GM18867 (cell line): Measurements from ENCODE around the gene RIMS1.

ENCODE experiments used
- ATAC-seq: cut with Tn5 transposase; IDR thresholded peaks from one replicate; pipeline ENCODE4 v1.9.1; 2021; ENCODE audit warnings: mild to moderate bottlenecking, moderate library complexity; ENCODE audit not compliant: unreplicated experiment

RIMS1 gene

GRCh38 chr6:72084992-72085569 is 198.7 kb downstream of the RIMS1 start:
- ATAC-seq: no peak

- no peak for ATAC-seq
Observed at GRCh38 chr6:72094506-72094905, 208.2 kb downstream of the RIMS1 start.

GRCh38 chr6:72102561-72102960 is 216.2 kb downstream of the RIMS1 start:
- ATAC-seq: no peak

- ATAC-seq: no peak
Observed at GRCh38 chr6:72111611-72112010, 225.3 kb downstream of the RIMS1 start.

- ATAC-seq: no peak
Observed at GRCh38 chr6:72130327-72130726, 244.0 kb downstream of the RIMS1 start.

- no peak for ATAC-seq
Observed at GRCh38 chr6:72132427-72132826, 246.1 kb downstream of the RIMS1 start.

- no peak for ATAC-seq
Observed at GRCh38 chr6:72132851-72133250, 246.5 kb downstream of the RIMS1 start.

GRCh38 chr6:72133324-72133723 is 247.0 kb downstream of the RIMS1 start:
- ATAC-seq: no peak

GRCh38 chr6:72140795-72141194 is 254.4 kb downstream of the RIMS1 start:
- ATAC-seq: no peak

GRCh38 chr6:72149715-72150114 is 263.4 kb downstream of the RIMS1 start:
- ATAC-seq: no peak

GRCh38 chr6:72151742-72152141 is 265.4 kb downstream of the RIMS1 start:
- no peak for ATAC-seq

- ATAC-seq: no peak
Observed at GRCh38 chr6:72175916-72176315, 289.6 kb downstream of the RIMS1 start.

- peak; percentile 93 for ATAC-seq
Observed at GRCh38 chr6:72182337-72183246, 296.2 kb downstream of the RIMS1 start.

GRCh38 chr6:72203983-72204382 is 317.6 kb downstream of the RIMS1 start:
- ATAC-seq: no peak

- ATAC-seq: no peak
Observed at GRCh38 chr6:72205500-72205899, 319.1 kb downstream of the RIMS1 start.

- ATAC-seq: no peak
Observed at GRCh38 chr6:72206606-72207005, 320.3 kb downstream of the RIMS1 start.

- ATAC-seq: peak; percentile 77
Observed at GRCh38 chr6:72212686-72213085, 326.3 kb downstream of the RIMS1 start.

- no peak for ATAC-seq
Observed at GRCh38 chr6:72213654-72214053, 327.3 kb downstream of the RIMS1 start.

- no peak for ATAC-seq
Observed at GRCh38 chr6:72216222-72217068, 330.1 kb downstream of the RIMS1 start.

GRCh38 chr6:72217626-72218025 is 331.3 kb downstream of the RIMS1 start:
- ATAC-seq: no peak

GRCh38 chr6:72218125-72218524 is 331.8 kb downstream of the RIMS1 start:
- peak; percentile 96 for ATAC-seq
